ENCODE measurements around the gene PAX7. TPM values are rescaled to one million over a fixed set of nuclear protein-coding genes. Genes with fewer than 3 reads are reported as not detected.

PAX7 gene
- total and polyA plus RNA-seq, 9 of the 15 experiments (the other 6 are each of a cell fraction or from before 2014, with no cell fraction given): not detected

- TF ChIP-seq CLOCK (CRISPR knock-in tag; IDR thresholded peaks at IDR 0.05; ENCODE audit: borderline replicate concordance) (no peak), ZNF785 (CRISPR knock-in tag; IDR thresholded peaks at IDR 0.05) (no peak), SAFB2 (IDR thresholded peaks at IDR 0.05; ENCODE audit: borderline replicate concordance, low read depth, low read length, severe bottlenecking) (no peak), CHD4 (IDR thresholded peaks at IDR 0.05; ENCODE audit: insufficient read depth, insufficient replicate concordance, low read depth, low read length, poor library complexity, severe bottlenecking) (no peak), KAT7 (CRISPR knock-in tag; IDR thresholded peaks at IDR 0.05; ENCODE audit: borderline replicate concordance) (no peak), XRCC3 (IDR thresholded peaks at IDR 0.05) (no peak), ARHGAP35 (IDR thresholded peaks at IDR 0.05; ENCODE audit: partially characterized antibody) (no peak), PCBP1 (IDR thresholded peaks at IDR 0.05; ENCODE audit: low read depth, low read length, poor library complexity, severe bottlenecking) (no peak), MITF (IDR thresholded peaks at IDR 0.05) (no peak), FOXK2 (conservative IDR thresholded peaks at IDR 0.05 in 1 of 2, IDR thresholded peaks at IDR 0.05 in 1 of 2; ENCODE audit: low read depth in 2 of 2) (no peak), KLF6 (CRISPR knock-in tag; IDR thresholded peaks at IDR 0.05; ENCODE audit: borderline replicate concordance) (no peak), ILK (tag; IDR thresholded peaks at IDR 0.05; ENCODE audit: borderline replicate concordance, low read depth) (no peak), POLR3G (IDR thresholded peaks at IDR 0.05; ENCODE audit: extremely low read depth, insufficient read length, insufficient replicate concordance) (no peak)
These were observed 1.6 kb downstream of the PAX7 start (continued) for GRCh38 chr1:18632218-18632588.
